Measurements from ENCODE around the gene ADAP2.
"Not testable (repeated sequence)": the region's sequence is repeated elsewhere in the genome, so short reads cannot be mapped to it uniquely, and the experiment has no call there.

ADAP2 gene

DNA sequence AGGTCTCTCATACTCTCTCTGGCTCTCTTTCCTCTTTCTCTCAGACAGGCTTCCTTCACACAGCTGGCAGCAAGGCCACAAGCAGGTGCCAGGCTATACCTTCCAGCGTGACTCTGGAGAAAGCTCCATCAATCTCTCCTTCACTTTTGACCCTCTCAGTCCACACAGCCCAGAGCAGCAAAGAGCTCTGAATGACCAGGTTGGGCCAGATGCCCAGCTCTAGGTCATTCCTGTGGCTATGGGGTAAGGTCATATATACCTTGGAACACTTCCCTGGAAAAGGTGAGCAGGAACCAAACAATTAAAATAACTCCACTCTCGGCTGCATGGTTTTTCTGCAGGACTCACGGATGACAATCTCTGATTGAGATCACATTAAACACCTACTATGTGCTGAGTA lies 8.8 kb downstream of the ADAP2 start:
- no peak for DNase-seq

DNA sequence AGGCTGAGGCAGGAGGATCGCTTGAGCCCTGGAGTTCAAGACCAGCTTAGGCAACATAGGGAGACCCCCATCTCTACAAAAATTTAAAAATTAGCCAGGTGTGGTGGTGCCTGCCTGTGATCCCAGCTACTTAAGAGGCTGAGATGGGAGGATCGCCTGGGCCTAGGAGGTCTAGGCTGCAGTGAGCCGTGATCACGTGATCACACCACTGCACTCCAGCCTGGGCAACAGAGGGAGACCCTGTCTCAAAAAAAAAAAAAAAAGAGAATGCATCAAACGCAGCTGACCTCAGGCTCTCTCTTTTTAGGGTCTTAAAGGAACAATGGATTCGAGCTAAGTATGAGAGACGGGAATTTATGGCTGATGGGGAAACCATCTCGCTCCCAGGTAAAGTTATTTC lies 9.8 kb downstream of the ADAP2 start:
- DNase-seq = not testable (repeated sequence)

- DNase-seq = no peak
These were observed 12.2 kb downstream of the ADAP2 start for GRCh38 chr17:30933966-30934365.

- no peak for DNase-seq
These were observed 17.4 kb downstream of the ADAP2 start for GRCh38 chr17:30939051-30939689.

- no peak for DNase-seq
These were observed 20.7 kb downstream of the ADAP2 start for GRCh38 chr17:30942308-30943079.

DNA sequence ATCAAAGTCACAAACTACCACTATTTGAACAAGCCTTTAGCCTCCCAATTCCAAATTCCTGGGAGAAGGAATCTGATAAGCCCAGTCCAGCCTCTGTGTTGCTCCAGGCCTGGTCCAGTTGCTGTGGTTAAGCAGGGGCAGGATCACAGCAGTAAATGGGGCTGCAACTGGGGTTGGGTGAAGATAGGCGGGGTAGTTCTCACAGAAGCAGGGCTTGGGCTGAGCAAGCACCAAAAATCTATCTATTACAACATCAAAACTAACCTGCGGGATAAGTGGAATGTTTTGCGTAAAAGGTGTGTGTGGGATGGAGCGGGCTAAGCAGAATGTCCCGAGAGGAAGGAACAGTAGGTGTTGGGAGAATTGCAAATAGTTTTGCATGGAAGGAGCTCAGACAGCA lies 26.1 kb downstream of the ADAP2 start:
- no peak for DNase-seq

DNA sequence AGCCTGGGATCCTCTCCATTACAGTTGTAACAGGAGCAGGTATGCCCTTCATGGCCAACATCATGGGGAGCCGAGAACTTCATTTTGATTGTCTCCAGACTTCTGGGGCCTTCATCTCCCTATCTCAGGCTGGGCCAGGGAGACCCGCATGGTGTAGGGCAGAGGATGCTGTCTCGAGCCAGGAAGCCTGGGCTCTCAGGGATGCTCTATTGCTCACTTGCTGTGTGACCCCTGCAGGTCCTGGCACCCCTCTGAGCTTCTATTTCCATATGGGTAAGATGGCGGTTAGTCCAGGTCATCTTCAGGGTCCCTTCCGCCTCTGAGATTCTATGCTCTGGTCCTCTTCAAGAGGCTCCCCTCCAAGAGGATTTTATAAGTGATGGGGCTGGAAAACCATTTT lies 28.4 kb downstream of the ADAP2 start:
- DNase-seq = no peak

DNA sequence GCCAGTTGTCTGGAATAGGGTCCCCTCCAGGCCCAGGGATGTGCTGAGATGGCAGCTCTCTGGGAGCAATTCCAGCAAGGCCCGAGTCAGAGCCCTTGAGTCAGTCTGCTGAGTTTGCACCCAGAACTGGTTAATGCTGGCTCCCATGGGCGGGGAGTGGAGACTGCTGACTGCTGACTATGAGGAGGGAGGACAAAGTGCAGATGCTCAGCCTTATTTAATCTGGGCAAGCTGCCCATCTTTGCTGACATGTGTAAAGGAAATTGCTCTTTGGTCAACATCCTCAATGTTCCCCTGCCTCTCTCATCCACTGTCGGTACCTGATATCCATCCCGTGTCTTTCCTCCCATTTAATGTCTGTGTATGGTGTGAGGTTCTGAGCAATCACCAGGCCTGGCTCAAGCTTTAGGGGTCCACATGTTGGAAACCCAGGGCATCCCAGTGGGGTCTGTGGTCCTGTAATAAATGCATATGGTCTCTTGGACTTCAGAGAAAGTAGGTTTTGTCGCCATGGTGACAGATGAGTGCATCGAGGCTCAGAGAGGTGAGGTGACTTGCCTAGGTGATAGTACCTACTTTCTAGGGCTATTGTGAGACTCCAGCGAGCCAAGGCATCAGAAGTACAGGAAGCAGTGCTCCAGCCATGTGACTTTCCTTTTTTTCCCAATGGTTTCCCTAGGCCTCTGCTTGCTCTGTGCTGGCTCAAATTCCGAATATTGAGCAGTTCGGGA lies 29.1 kb downstream of the ADAP2 start:
- DNase-seq = no peak

DNA sequence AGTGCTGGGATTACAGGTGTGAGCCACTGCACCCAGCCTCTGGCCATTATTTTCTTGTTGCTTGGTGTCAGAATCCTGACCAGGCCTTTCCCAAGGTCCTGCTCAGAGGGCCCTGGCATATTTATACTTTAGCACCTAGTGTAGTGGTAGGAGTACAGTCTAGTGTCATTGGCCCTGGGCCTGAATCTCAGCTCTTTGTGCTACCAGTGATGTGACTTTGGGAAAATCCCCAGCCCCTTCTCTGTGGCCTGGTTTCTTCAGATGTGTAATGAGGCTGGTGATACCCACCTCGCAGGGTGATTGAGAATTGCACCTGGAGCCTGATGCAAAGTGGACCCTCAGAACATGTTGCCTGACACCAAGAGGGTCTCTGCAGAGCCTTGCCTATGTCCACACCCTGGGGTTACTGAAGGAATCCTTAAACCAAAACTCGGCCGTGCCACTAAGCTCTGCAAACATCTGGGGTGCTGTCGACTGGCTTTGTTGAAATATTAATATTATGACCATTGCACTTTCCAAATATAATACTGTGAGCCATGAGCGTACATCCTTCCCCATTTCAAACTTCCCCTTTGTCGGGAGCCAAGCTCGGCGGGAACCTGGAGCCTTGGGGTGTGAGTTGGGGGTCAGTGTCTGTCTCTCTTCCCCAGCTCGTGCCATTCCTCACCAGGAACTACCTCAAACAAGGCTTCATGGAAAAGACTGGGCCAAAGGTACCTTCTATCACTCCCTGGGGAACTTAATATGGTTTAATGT lies 31.1 kb downstream of the ADAP2 start:
- DNase-seq = no peak

GRCh38 chr17:30954046-30954830 lies 32.5 kb downstream of the ADAP2 start:
- no peak for DNase-seq

GRCh38 chr17:30956764-30957374 lies 35.1 kb downstream of the ADAP2 start:
- DNase-seq = no peak

- DNase-seq = no peak
These were observed 36.0 kb downstream of the ADAP2 start for GRCh38 chr17:30957741-30958140.

DNA sequence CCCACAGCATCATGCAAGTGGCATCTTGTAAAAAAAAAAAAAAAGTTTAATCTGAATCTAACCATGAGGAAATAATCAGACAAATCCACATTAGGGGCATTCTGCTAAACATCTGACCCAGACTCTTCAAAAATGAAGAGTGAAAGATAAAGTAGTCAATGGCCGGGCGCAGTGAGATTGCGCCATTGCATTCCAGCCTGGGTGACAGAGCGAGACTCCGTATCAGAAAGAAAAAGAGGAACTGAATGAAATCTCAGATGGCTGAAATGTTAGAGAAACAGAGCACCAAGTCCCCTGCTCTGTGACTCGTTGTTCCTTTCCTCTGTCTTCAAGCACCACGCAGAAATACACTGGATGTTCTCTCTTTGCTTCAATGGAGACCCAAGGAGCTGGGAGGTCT lies 36.4 kb downstream of the ADAP2 start:
- DNase-seq = no peak

DNA sequence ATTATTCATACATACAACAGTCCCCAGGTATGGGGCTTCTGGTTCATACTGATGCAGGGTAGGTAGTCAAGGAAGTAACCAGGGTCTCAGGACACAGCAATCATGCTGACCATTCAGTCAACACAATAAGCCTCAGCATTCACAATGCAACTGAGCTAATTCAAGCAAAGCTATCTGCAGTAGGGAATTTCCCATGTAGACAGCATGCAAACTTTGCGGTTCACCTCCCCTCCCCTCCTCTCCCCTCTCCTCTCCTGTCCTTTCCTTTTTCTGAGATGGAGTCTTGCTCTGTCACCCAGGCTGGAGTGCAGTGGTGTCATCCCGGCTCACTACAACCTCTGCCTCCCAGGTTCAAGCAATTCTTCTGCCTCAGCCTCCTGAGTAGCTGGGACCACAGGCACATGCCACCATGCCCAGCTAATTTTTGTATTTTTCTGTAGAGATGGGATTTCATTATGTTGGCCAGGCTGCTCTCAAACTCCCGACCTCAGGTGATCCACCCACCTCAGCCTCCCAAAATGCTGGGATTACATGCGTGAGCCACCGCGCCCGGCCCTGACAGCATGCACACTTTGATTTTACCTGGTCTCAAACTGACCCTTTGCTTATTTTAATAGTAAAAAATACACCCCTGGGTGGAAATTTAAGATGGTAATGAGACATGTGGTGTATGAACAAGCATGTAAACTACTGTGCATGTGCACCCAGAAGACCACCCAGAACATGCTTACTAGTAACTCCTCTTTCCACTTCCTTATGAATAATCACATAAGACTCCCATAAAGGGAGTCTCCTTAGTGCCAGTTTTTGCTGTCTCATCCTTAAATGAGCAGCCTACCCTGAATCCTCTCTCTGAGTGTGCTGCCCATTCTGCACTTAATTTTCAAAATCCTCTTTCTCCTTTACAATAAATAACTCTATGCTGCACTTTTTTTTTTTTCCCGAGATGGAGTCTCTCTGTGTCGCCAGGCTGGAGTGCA lies 39.8 kb downstream of the ADAP2 start:
- peak in 1 of 2 experiments; percentile 14 for DNase-seq

- DNase-seq = not testable (repeated sequence)
These were observed 42.6 kb downstream of the ADAP2 start for GRCh38 chr17:30964312-30964711.

- no peak for DNase-seq
These were observed 43.1 kb downstream of the ADAP2 start for GRCh38 chr17:30964876-30965275.

DNA sequence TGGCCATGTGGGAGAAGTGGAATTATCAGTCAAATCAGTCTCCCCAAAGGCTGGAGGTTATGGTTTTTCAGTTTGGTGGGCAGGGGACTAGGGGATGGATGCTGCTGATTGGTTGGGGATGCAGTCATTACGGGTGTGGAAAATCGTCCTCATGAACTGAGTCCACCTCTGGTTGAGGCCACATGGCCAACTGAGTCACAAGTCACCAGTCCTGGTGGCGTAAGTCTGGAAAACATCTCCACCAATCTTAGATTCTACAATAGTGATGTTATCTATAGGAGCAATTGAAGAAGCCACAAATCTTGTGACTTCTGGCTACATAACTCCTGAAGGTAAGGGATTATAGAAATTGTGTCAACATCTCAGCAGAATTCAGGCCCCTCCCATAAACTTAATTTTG lies 43.9 kb downstream of the ADAP2 start:
- no peak for DNase-seq

GRCh38 chr17:30967911-30968310 lies 46.2 kb downstream of the ADAP2 start:
- not testable (repeated sequence) for DNase-seq

DNA sequence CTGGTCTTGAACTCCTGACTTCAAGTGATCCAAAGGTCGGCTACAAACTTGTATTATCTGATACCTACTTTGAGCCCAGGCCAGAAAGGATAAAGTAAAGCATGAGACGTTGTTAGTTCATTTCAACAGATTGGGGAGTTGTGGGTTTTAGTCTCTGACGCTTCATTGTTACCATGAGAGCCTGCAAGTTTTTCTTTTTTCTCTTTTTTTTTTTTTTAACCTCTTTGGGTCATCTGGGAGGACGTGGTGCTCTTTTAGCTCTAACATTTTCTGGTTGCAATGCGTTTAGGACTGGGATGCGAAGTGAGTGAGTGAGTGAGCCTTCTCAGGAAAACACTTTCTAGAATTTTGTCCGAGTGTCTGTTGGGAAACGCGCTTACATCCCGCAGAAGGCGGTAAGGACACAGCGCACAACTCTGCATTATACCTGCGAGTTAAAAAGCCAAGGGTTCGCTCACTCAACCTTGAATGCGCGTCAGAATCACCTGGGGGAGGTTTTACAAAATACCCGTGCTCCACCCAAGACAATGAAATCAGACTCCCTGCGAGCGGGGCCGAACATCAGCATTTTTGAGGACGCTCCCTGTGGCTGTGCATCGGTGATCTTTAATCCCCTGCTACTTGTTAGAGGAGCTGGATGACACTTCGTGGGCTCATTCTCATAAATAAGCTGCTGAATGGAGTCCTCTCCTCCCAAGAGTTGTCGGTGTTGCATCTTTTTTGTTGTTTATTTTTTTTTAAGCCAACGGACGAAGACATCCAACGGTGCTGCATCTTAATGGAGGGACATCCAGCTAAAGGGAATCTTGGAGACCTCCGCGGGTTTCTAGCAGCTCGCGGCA lies 48.5 kb downstream of the ADAP2 start:
- no peak for DNase-seq
